H9 (cell line): Measurements from ENCODE around the gene IGIP. TPM values are rescaled to one million over a fixed set of nuclear protein-coding genes. Genes with fewer than 3 reads are reported as not detected.

Experiments
- DNase-seq: peaks from one replicate; pipeline ENCODE4 v3.0.0-alpha.2; 2017
- H2AFZ ChIP-seq: one replicate; pipeline ENCODE4 v1.6.1; 2013; ENCODE audit warnings: mild to moderate bottlenecking, low read length, control low read depth, moderate library complexity
- H2AK5ac ChIP-seq: 2 replicates; pipeline ENCODE4 v1.6.1; 2013; ENCODE audit warnings: low read length, control low read depth, mixed read lengths; ENCODE audit not compliant: insufficient read length
- H2BK120ac ChIP-seq: one replicate; pipeline ENCODE4 v1.6.1; 2013; ENCODE audit warnings: low read depth, mild to moderate bottlenecking, low read length, control low read depth, inconsistent platforms; ENCODE audit not compliant: poor library complexity, severe bottlenecking
- H2BK12ac ChIP-seq: 2 replicates; pipeline ENCODE4 v1.6.1; 2013; ENCODE audit warnings: low read length, control low read depth, mixed read lengths, low read depth; ENCODE audit not compliant: insufficient read length
- H2BK15ac ChIP-seq: 2 replicates; pipeline ENCODE4 v1.6.1; 2013; ENCODE audit warnings: low read depth, low read length, control low read depth
- H2BK20ac ChIP-seq: one replicate; pipeline ENCODE4 v1.6.1; 2013; ENCODE audit warnings: low read depth, mild to moderate bottlenecking, low read length, control low read depth, inconsistent platforms; ENCODE audit not compliant: poor library complexity, severe bottlenecking
- H2BK5ac ChIP-seq: 2 replicates; pipeline ENCODE4 v1.6.1; 2013; ENCODE audit warnings: low read length, control low read depth, mixed read lengths; ENCODE audit not compliant: insufficient read length
- H3K14ac ChIP-seq: 2 replicates; pipeline ENCODE4 v1.6.1; 2013; ENCODE audit warnings: low read length, control low read depth; ENCODE audit not compliant: insufficient read depth
- H3K18ac ChIP-seq: 2 replicates; pipeline ENCODE4 v1.6.1; 2013; ENCODE audit warnings: low read depth, mild to moderate bottlenecking, mixed read lengths, low read length, control low read depth; ENCODE audit not compliant: insufficient read length
- H3K23ac ChIP-seq: 2 replicates; pipeline ENCODE4 v1.6.1; 2013; ENCODE audit warnings: low read length, control low read depth, mixed read lengths, low read depth; ENCODE audit not compliant: insufficient read length
- H3K23me2 ChIP-seq: 2 replicates; pipeline ENCODE4 v1.6.1; 2013; ENCODE audit warnings: low read depth, mild to moderate bottlenecking, mixed read lengths, low read length, control low read depth; ENCODE audit not compliant: insufficient read length, poor library complexity, severe bottlenecking
- H3K27ac ChIP-seq: 2 replicates; pipeline ENCODE4 v1.5.1; 2013; ENCODE audit warnings: low read length, control low read depth, mixed read lengths, low read depth; ENCODE audit not compliant: insufficient read length
- H3K27me3 ChIP-seq: 2 replicates; pipeline ENCODE4 v1.6.1; 2013; ENCODE audit warnings: low read length, control low read depth, inconsistent platforms; ENCODE audit not compliant: insufficient read depth
- H3K4ac ChIP-seq: 2 replicates; pipeline ENCODE4 v1.6.1; 2013; ENCODE audit warnings: low read depth, mild to moderate bottlenecking, control low read depth, inconsistent platforms, low read length, moderate library complexity
- H3K4me1 ChIP-seq: 2 replicates; pipeline ENCODE4 v1.6.1; 2013; ENCODE audit warnings: low read length, control low read depth, inconsistent platforms; ENCODE audit not compliant: insufficient read depth
- H3K4me2 ChIP-seq: 2 replicates; pipeline ENCODE4 v1.6.1; 2013; ENCODE audit warnings: low read length, control low read depth, mixed read lengths; ENCODE audit not compliant: insufficient read length, insufficient read depth
- H3K56ac ChIP-seq: 2 replicates; pipeline ENCODE4 v1.6.1; 2013; ENCODE audit warnings: low read depth, mild to moderate bottlenecking, mixed read lengths, low read length, control low read depth; ENCODE audit not compliant: insufficient read length
- H3K79me1 ChIP-seq: 2 replicates; pipeline ENCODE4 v1.6.1; 2013; ENCODE audit warnings: low read depth, mild to moderate bottlenecking, moderate library complexity, low read length, control low read depth, inconsistent platforms; ENCODE audit not compliant: insufficient read depth, poor library complexity, severe bottlenecking
- H3K79me2 ChIP-seq: 2 replicates; pipeline ENCODE4 v1.6.1; 2013; ENCODE audit warnings: low read length, control low read depth, inconsistent platforms; ENCODE audit not compliant: insufficient read depth
- H3K9ac ChIP-seq: 2 replicates; pipeline ENCODE4 v1.6.1; 2013; ENCODE audit warnings: low read length, control low read depth, mixed read lengths; ENCODE audit not compliant: insufficient read length; ENCODE audit errors: extremely low read depth
- H3K9me3 ChIP-seq: one replicate; pipeline ENCODE4 v1.6.1; 2013; ENCODE audit warnings: low read depth, low read length, inconsistent platforms; ENCODE audit not compliant: control insufficient read depth
- H3T11ph ChIP-seq: one replicate; pipeline ENCODE4 v1.6.1; 2013; ENCODE audit warnings: mild to moderate bottlenecking, low read length, control low read depth, inconsistent platforms
- H4K20me1 ChIP-seq: one replicate; pipeline ENCODE4 v1.6.1; 2013; ENCODE audit not compliant: control insufficient read depth, insufficient read length, insufficient read depth
- H4K5ac ChIP-seq: 2 replicates; pipeline ENCODE4 v1.6.1; 2013; ENCODE audit warnings: low read depth, mild to moderate bottlenecking, mixed read lengths, low read length, control low read depth; ENCODE audit not compliant: insufficient read length
- H4K8ac ChIP-seq: replicated peaks from 2 replicates; pipeline ENCODE4 v1.6.1; 2013; ENCODE audit warnings: low read length, control low read depth, mixed read lengths, low read depth; ENCODE audit not compliant: insufficient read length
- H4K91ac ChIP-seq: 2 replicates; pipeline ENCODE4 v1.6.1; 2013; ENCODE audit warnings: low read depth, mild to moderate bottlenecking, moderate library complexity, mixed read lengths, low read length, control low read depth; ENCODE audit not compliant: insufficient read length
- H3K27ac Mint-ChIP-seq, 3 experiments: 2 replicates in 2 of 3; 3 replicates in 1 of 3; pipeline ENCODE4 v1.8.0; 2020 to 2021; ENCODE audit warnings: mixed read lengths in 3 of 3, mild to moderate bottlenecking in 1 of 3, moderate library complexity in 1 of 3
- H3K27me3 Mint-ChIP-seq: 2 replicates; pipeline ENCODE4 v1.8.0; 2021; ENCODE audit warnings: low read depth, mild to moderate bottlenecking, moderate library complexity, mixed read lengths
- H3K36me3 Mint-ChIP-seq, 3 experiments: 2 replicates in 2 of 3; 3 replicates in 1 of 3; pipeline ENCODE4 v1.8.0; 2020 to 2021; ENCODE audit warnings: low read depth in 3 of 3, mixed read lengths in 3 of 3; ENCODE audit not compliant: insufficient read depth in 1 of 3
- H3K4me1 Mint-ChIP-seq, 2 experiments: 2 replicates each; pipeline ENCODE4 v1.8.0; 2020; ENCODE audit warnings: mixed read lengths in 2 of 2
- H3K4me3 Mint-ChIP-seq, 2 experiments: 2 replicates in 1 of 2; 3 replicates in 1 of 2; pipeline ENCODE4 v1.8.0; 2020 to 2021; ENCODE audit warnings: mild to moderate bottlenecking in 2 of 2, mixed read lengths in 2 of 2, moderate library complexity in 1 of 2
- H3K9me3 Mint-ChIP-seq, 2 experiments: 2 replicates in 1 of 2; 3 replicates in 1 of 2; pipeline ENCODE4 v1.8.0; 2020; ENCODE audit warnings: mild to moderate bottlenecking in 2 of 2, mixed read lengths in 2 of 2, moderate library complexity in 1 of 2
- CTCF ChIP-seq: fragments of 200-600 bp; sonication (generic); conservative IDR thresholded peaks from 3 replicates; pipeline ENCODE4 v1.8.0; 2021; ENCODE audit warnings: antibody characterized with exemption, mild to moderate bottlenecking
- WGBS: extraction: QIAGEN DNeasy Blood & Tissue Kit; methylation state at CpG from one replicate; pipeline ENCODE4 v1.1.7; 2013; ENCODE audit warnings: missing lambda C conversion rate, low lambda C conversion rate, mixed read lengths; ENCODE audit not compliant: insufficient read length; ENCODE audit errors: extremely low coverage; 5-methylcytosine and 5-hydroxymethylcytosine counted together
- total RNA-seq: library from RNA; stranded (reverse); gene quantifications from 2 replicates; pipeline ENCODE4 v1.2.1, GENCODE V29; 2021

IGIP gene
- total RNA-seq, 1 experiment from 2014 or later = 0.52 TPM

DNA sequence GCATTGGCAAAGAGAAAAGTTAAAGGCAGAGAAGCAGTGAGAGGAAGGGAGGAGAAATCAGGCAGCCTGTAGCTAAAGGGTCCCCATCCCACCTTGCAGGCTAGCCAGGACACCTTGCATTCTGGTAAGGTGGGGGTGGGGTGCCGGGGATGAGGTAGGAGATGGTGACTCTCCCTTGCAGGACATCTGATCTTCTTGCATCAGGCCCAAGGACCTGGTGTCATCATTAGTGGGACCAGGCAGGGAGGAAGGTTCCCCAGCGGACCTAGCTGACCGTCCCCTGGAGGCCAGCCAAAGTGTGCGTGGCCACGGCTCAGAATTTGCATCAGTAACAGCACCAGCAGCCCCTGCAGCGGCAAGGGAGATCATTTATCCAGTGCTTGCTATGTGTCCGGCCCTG, 27.5 kb downstream of the IGIP start:
- Histone ChIP-seq H2BK12ac (no peak overlapping the region), H2AFZ (no peak overlapping the region), H2BK5ac (no peak overlapping the region), H2BK120ac (no peak overlapping the region), H3K4ac (no peak overlapping the region), H3K79me2 (no peaks in the 10 kb centered on the region), H3K56ac (no peak overlapping the region), H3K23ac (no peak overlapping the region), H3K9me3 (no peaks in the 10 kb centered on the region), H2BK15ac (no peak overlapping the region), H3K23me2 (peaks cover 3% of the 10 kb centered on the region), H4K8ac (no peak overlapping the region), H3K14ac (no peak overlapping the region), H2AK5ac (no peak overlapping the region), H3K79me1 (no peaks in the 10 kb centered on the region), H4K20me1 (no peaks in the 10 kb centered on the region), H3K18ac (no peak overlapping the region), H2BK20ac (no peak overlapping the region), H3K4me1 (no peaks in the 10 kb centered on the region; the same call in 1 of the 2 replicates), H4K5ac (no peak overlapping the region), H3K4me2 (no peak overlapping the region), H3T11ph (no peak overlapping the region), H3K27ac (no peak overlapping the region), H3K27me3 (no peaks in the 10 kb centered on the region), H3K9ac (no peak overlapping the region), H4K91ac (no peak overlapping the region)
- Mint-ChIP-seq H3K27ac (no peak overlapping the region), H3K4me3 (peak overlapping the region in 1 of 2 experiments; percentile 63; a peak in 2 of 5 replicates), H3K9me3 (no peaks in the 10 kb centered on the region), H3K4me1 (peaks cover 25 to 36% of the 10 kb centered on the region in 2 experiments), H3K27me3 (peaks cover 18% of the 10 kb centered on the region), H3K36me3 (no peaks in the 10 kb centered on the region)
- no peak for DNase-seq
- no CpG with 5 or more reads among the region's 7 CpGs for WGBS
- no peak for TF ChIP-seq CTCF
